Bronchial epithelial cell (primary cell): ENCODE measurements around the gene USF2. TPM values are rescaled to one million over a fixed set of nuclear protein-coding genes. Genes with fewer than 3 reads are reported as not detected.

ENCODE experiments used
- DNase-seq: peaks from one replicate; pipeline ENCODE4 v3.0.0-alpha.2; 2010; ENCODE audit warnings: low read depth
- FAIRE-seq: peaks from 2 replicates; lab custom pipeline; 2011; peaks lifted over from hg19 to GRCh38; lab: Jason Lieb, UNC
- H3K27me3 ChIP-seq: 2 replicates; pipeline ENCODE4 v1.5.1; 2011; ENCODE audit warnings: low read length; ENCODE audit not compliant: control insufficient read depth, insufficient read depth
- H3K36me3 ChIP-seq: 2 replicates; pipeline ENCODE4 v1.5.1; 2011; ENCODE audit warnings: low read length; ENCODE audit not compliant: control insufficient read depth, insufficient read depth
- H3K4me3 ChIP-seq: 2 replicates; pipeline ENCODE4 v1.5.1; 2011; ENCODE audit warnings: mild to moderate bottlenecking, low read depth, low read length, control low read depth
- total RNA-seq: library from RNA; depleted of rRNA; stranded (reverse); fragments of >200 nt; gene quantifications from 2 replicates; pipeline ENCODE4 v1.2.1, GENCODE V29; 2014
- TF ChIP-seq, protein P1 (sequence below): IDR thresholded peaks from 2 replicates; pipeline ENCODE4 v1.5.1; 2011; ENCODE audit warnings: mild to moderate bottlenecking, moderate library complexity, low read length, control low read depth, inconsistent platforms; ENCODE audit not compliant: insufficient read depth, severe bottlenecking

Gene USF2
- total RNA-seq, 1 donor from 2014 or later, result 60.8 TPM

DNA sequence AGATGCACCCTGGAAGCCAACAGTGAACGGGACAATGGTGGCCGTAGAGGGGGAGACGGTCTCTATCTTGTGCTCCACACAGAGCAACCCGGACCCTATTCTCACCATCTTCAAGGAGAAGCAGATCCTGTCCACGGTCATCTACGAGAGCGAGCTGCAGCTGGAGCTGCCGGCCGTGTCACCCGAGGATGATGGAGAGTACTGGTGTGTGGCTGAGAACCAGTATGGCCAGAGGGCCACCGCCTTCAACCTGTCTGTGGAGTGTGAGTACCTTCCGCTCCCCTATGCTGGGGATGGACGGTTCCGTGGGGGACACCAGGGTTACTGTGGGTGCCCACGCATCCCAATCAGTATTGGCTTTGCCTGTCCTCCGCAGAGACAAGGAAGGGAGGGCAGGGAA is 33.7 kb downstream of the USF2 start:
- H3K36me3 ChIP-seq, result no peaks in the 10 kb centered on the region
- DNase-seq, result no peak
- no peak for FAIRE-seq
- no peak overlapping the region for H3K4me3 ChIP-seq
- TF ChIP-seq, protein P1, sequence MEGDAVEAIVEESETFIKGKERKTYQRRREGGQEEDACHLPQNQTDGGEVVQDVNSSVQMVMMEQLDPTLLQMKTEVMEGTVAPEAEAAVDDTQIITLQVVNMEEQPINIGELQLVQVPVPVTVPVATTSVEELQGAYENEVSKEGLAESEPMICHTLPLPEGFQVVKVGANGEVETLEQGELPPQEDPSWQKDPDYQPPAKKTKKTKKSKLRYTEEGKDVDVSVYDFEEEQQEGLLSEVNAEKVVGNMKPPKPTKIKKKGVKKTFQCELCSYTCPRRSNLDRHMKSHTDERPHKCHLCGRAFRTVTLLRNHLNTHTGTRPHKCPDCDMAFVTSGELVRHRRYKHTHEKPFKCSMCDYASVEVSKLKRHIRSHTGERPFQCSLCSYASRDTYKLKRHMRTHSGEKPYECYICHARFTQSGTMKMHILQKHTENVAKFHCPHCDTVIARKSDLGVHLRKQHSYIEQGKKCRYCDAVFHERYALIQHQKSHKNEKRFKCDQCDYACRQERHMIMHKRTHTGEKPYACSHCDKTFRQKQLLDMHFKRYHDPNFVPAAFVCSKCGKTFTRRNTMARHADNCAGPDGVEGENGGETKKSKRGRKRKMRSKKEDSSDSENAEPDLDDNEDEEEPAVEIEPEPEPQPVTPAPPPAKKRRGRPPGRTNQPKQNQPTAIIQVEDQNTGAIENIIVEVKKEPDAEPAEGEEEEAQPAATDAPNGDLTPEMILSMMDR, result no peak
- no peaks in the 10 kb centered on the region for H3K27me3 ChIP-seq

DNA sequence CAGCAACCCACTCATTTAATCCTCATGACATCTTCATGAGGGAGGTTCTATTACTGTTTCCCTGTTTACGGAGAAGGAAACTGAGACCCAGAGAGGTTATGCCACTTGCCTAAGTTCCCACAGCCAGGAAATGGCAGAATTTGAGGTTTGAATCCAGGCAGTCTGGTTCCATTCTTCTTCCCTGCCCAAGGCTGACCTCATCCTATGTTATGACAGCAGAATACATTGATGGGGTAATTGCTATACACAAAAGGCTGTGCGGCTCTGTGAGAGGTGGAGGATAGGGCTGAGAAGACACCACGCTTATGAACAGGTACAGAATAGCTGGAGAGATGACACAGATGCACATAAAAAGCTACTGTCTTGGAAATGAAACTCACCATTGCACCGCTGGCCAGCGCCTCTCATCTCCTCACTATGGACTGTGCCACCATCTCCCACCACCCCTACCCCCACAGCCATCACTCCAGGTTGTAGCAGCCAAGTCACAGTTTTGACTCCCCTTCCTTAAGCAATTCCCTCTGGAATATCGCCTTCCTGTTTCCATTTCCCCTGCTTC is 34.7 kb downstream of the USF2 start:
- peak; percentile 7 for FAIRE-seq
- H3K27me3 ChIP-seq, result no peaks in the 10 kb centered on the region
- TF ChIP-seq, protein P1, result no peak

DNA sequence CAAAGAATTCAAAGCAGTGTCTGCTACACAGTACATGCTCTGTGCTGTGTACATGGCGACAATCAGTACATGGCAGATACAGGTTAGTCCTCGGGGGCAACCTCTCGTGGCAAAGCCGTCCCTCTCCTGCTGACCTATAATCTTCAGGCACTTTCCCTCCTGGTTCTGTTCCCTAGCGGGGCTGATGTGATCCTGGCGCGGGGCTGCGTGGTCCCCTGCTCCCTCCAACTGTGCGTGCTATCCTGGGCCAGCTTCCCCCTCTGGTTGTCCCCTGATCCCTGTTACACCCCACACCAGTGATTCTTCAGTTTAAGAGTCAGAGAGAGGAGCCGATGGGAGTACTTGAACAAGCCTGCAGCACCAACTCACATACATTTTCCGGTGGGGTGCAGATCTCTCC is 35.3 kb downstream of the USF2 start:
- Histone ChIP-seq H3K36me3 (no peaks in the 10 kb centered on the region), H3K27me3 (no peaks in the 10 kb centered on the region), H3K4me3 (no peak overlapping the region)
- TF ChIP-seq, protein P1, result no peak
- FAIRE-seq, result peak; percentile 52
- no peak for DNase-seq

More for the DNA sequence above, 34.7 kb downstream of the USF2 start:
- no peak for DNase-seq
- Histone ChIP-seq H3K36me3 (no peaks in the 10 kb centered on the region), H3K4me3 (no peak overlapping the region)

DNA sequence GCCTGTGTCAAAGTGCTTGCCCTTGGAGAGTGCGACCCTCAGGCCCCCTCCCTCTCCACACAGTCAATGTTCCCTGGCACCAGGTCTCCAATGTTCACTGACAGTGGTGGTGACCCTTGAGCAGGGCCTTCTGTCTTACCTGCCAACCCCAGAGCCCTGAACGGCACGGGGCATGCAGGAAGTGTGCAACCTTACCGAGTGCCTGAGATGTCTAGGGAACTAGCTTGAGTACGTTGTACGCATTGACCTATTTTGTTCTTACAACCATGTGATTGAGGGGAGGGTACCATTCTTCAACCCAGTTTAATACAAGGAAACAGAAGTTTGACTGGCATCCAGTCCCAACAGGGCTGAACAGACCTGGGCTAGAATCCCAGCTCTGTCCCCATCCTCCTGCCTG is 36.4 kb downstream of the USF2 start:
- DNase-seq (no peak), FAIRE-seq (no peak)
- Histone ChIP-seq H3K4me3 (no peak overlapping the region), H3K27me3 (no peaks in the 10 kb centered on the region), H3K36me3 (no peaks in the 10 kb centered on the region)
- TF ChIP-seq, protein P1, result no peak

DNA sequence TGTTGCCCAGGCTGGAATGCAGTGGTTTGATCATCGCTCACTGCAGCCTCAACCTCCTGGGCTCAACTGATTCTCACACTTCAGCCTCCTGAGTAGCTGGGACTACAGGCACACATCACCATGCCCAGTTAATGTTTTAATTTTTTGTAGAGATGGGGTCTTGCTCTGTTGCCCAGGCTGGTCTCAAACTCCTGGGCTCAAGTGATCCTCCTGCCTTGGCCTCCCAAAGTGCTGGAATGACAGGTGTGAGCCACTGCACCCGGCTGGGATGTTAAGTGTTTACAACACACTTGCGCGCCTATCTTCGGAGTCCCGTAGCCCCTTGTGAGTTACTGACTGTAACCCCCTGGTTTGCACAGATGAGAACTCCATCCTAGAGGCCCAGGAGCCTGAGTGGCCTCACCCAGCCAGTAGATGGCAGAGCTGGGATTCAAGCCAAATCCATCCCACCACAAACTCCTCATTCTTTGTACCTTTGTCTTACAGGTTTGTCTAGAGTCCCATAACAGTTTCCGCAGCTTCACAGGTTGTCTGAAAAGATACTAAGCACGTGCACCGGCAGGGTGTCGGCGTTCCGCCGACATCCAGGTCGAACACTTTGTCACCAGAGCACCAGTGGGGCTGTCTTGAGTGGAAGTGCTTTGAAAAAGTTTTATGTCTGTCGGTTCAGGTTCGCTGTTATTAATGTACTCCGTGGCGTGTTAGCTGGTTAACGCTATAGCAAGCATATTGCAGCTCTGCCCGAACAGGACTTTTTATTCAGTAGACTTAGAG is 37.9 kb downstream of the USF2 start:
- H3K4me3 ChIP-seq, result no peak overlapping the region
- DNase-seq (peak; percentile 12), FAIRE-seq (no peak)
- TF ChIP-seq, protein P1, result peak; percentile 18
- no peaks in the 10 kb centered on the region for H3K36me3 ChIP-seq
- H3K27me3 ChIP-seq, result no peaks in the 10 kb centered on the region
